K562 (cell line): ENCODE measurements around the gene DPP8. TPM values are rescaled to one million over a fixed set of nuclear protein-coding genes. Genes with fewer than 3 reads are reported as not detected.

ENCODE experiments used
- ATAC-seq: fragments of 200-7000 bp; cut with Tn5 transposase; 3 replicates; pipeline ENCODE4 v1.9.1; 2020; ENCODE audit warnings: moderate library complexity
- BruUV-seq: library from RNA; stranded (reverse); fragments of 400-500 nt; replicated peaks from 2 replicates; lab custom pipeline; 2021; lab: Mats Ljungman, UMichigan
- CTCF ChIA-PET: fragments of 300-600 bp; formaldehyde crosslinking; extraction: SDS; loops from one replicate; lab custom pipeline; 2021; ENCODE audit warnings: low intra/inter-chr PET ratio; lab: Yijun Ruan, JAX
- POLR2A ChIA-PET: fragments of 300-600, 350-650 bp; sonication (Branson Sonifier 250); formaldehyde crosslinking; extraction: SDS; loops from one replicate; lab custom pipeline; 2021; ENCODE audit warnings: antibody characterized with exemption, inconsistent platforms; lab: Yijun Ruan, JAX
- DNase-seq, 4 experiments: peaks; one replicate each; pipeline versions ENCODE4 v3.0.0 to v3.0.0-alpha.2; 2011 to 2018; ENCODE audit warnings: low spot score in 3 of 4, mixed read lengths in 3 of 4; ENCODE audit errors: extremely low read depth in 1 of 4
- FAIRE-seq: peaks from 2 replicates; lab custom pipeline; 2011; peaks lifted over from hg19 to GRCh38; lab: Jason Lieb, UNC
- H2AFZ ChIP-seq: 2 replicates; pipeline ENCODE4 v1.6.0; 2011; ENCODE audit warnings: low read depth, low read length, control low read depth, inconsistent platforms
- H3K27ac ChIP-seq: fragments of 200-600 bp; 3 replicates; pipeline ENCODE4 v1.8.0; 2011; ENCODE audit warnings: low read depth, mild to moderate bottlenecking, control low read depth, inconsistent platforms, low read length, moderate library complexity, mixed read lengths; ENCODE audit errors: extremely low read depth
- H3K27me3 ChIP-seq, 2 experiments: fragments of 300-600 bp in 1 of 2; 2 replicates in 1 of 2; 3 replicates in 1 of 2; pipeline versions ENCODE4 v1.6.0 to v1.8.0; 2011; ENCODE audit warnings: inconsistent platforms in 2 of 2, low read length in 2 of 2, mild to moderate bottlenecking in 1 of 2, mixed read lengths in 1 of 2, moderate library complexity in 1 of 2; ENCODE audit not compliant: control insufficient read depth in 2 of 2, insufficient read depth in 2 of 2
- H3K36me3 ChIP-seq: fragments of 300-600 bp; 3 replicates; pipeline ENCODE4 v1.8.0; 2011; ENCODE audit warnings: mild to moderate bottlenecking, low read length, inconsistent platforms; ENCODE audit not compliant: control insufficient read depth, insufficient read depth
- H3K4me1 ChIP-seq, 2 experiments: fragments of 200-600 bp in 1 of 2; replicated peaks in 1 of 2; 2 replicates in 1 of 2; 3 replicates in 1 of 2; pipeline versions ENCODE4 v1.5.1 to v1.8.0; 2011; ENCODE audit warnings: inconsistent platforms in 2 of 2, low read length in 2 of 2, mild to moderate bottlenecking in 1 of 2, mixed read lengths in 1 of 2, moderate library complexity in 1 of 2; ENCODE audit not compliant: control insufficient read depth in 2 of 2, insufficient read depth in 2 of 2
- H3K4me2 ChIP-seq: 2 replicates; pipeline ENCODE4 v1.6.1; 2011; ENCODE audit warnings: low read length, control low read depth, inconsistent platforms, mixed read lengths; ENCODE audit not compliant: insufficient read depth
- H3K4me3 ChIP-seq: fragments of 200-600 bp; sonication (generic), shearing (Covaris generic); 2 replicates; pipeline ENCODE4 v1.5.1; 2016; ENCODE audit warnings: control low read depth, inconsistent platforms
- H3K79me2 ChIP-seq: fragments of 200-600 bp; 3 replicates; pipeline ENCODE4 v1.8.0; 2011; ENCODE audit warnings: low read length, inconsistent platforms; ENCODE audit not compliant: control insufficient read depth, insufficient read depth
- H3K9ac ChIP-seq, 2 experiments: 2 replicates each; pipeline versions ENCODE4 v1.6.0 to v1.6.1; 2011; ENCODE audit warnings: low read depth in 2 of 2, low read length in 2 of 2, control low read depth in 1 of 2, inconsistent platforms in 1 of 2, mild to moderate bottlenecking in 1 of 2, mixed read lengths in 1 of 2; ENCODE audit not compliant: insufficient read depth in 1 of 2
- H3K9me1 ChIP-seq: one replicate; pipeline ENCODE4 v1.6.0; 2011; ENCODE audit warnings: inconsistent platforms, mild to moderate bottlenecking, low read length, moderate library complexity; ENCODE audit not compliant: control insufficient read depth, insufficient read depth
- H3K9me3 ChIP-seq: replicated peaks from 2 replicates; pipeline ENCODE4 v1.5.1; 2011; ENCODE audit warnings: low read depth, low read length, inconsistent platforms; ENCODE audit not compliant: control insufficient read depth, insufficient read depth
- H4K20me1 ChIP-seq: replicated peaks from 2 replicates; pipeline ENCODE4 v1.6.1; 2011; ENCODE audit warnings: low read length, inconsistent platforms, mixed read lengths; ENCODE audit not compliant: control insufficient read depth, insufficient read depth
- E2F1 ChIP-seq: sonication (generic); formaldehyde crosslinking; IDR thresholded peaks from 2 replicates; pipeline ENCODE4 v1.8.1; 2023; ENCODE audit warnings: mild to moderate bottlenecking, missing genetic modification reagents, moderate library complexity
- E2F4 ChIP-seq: sonication (generic); formaldehyde crosslinking; IDR thresholded peaks from 2 replicates; pipeline ENCODE4 v1.8.0; 2022; ENCODE audit warnings: mild to moderate bottlenecking, low read depth, missing genetic modification reagents
- E4F1 ChIP-seq: fragments of 250-450 bp; sonication (Bioruptor Pico); IDR thresholded peaks from 2 replicates; pipeline ENCODE4 v1.5.0; 2021; ENCODE audit warnings: mild to moderate bottlenecking, borderline replicate concordance
- HMG20B ChIP-seq: fragments of 250-450 bp; sonication (Bioruptor Pico); IDR thresholded peaks from 2 replicates; pipeline ENCODE4 v1.5.0; 2021; ENCODE audit warnings: mild to moderate bottlenecking
- MBD1 ChIP-seq: fragments of 250-450 bp; sonication (Bioruptor Pico); IDR thresholded peaks from 2 replicates; pipeline ENCODE4 v1.8.0; 2022; ENCODE audit warnings: inconsistent platforms
- MTA2 ChIP-seq: fragments of 450-650 bp; IDR thresholded peaks from 2 replicates; pipeline ENCODE4 v1.6.1; 2016; ENCODE audit warnings: low read depth
- MYBL2 ChIP-seq, 2 experiments: fragments of 450-650 bp in 1 of 2; sonication (generic) in 1 of 2; formaldehyde crosslinking in 1 of 2; IDR thresholded peaks; 2 replicates each; pipeline versions ENCODE4 v1.6.1 to v1.8.1; 2017 to 2022; ENCODE audit warnings: borderline replicate concordance in 1 of 2, inconsistent platforms in 1 of 2, low read depth in 1 of 2, mild to moderate bottlenecking in 1 of 2, missing genetic modification reagents in 1 of 2, moderate library complexity in 1 of 2
- NONO ChIP-seq, 2 experiments: fragments of 200-400 bp in 1 of 2; fragments of 450-650 bp in 1 of 2; formaldehyde crosslinking in 1 of 2; IDR thresholded peaks; 2 replicates each; pipeline ENCODE4 v1.6.1; 2017; ENCODE audit warnings: low read depth in 2 of 2, mild to moderate bottlenecking in 2 of 2, moderate library complexity in 2 of 2, low read length in 1 of 2
- TARDBP ChIP-seq: fragments of 450-650 bp; IDR thresholded peaks from 2 replicates; pipeline ENCODE4 v1.6.1; 2016
- TRIM25 ChIP-seq: fragments of 450-650 bp; IDR thresholded peaks from 2 replicates; pipeline ENCODE4 v1.7.0; 2016; ENCODE audit warnings: borderline replicate concordance
- ZNF140 ChIP-seq: fragments of 250-450 bp; sonication (Bioruptor Pico); IDR thresholded peaks from 2 replicates; pipeline ENCODE4 v1.8.0; 2021; ENCODE audit warnings: moderate library complexity, mild to moderate bottlenecking, inconsistent platforms
- ZNF274 ChIP-seq: IDR thresholded peaks from 2 replicates; pipeline ENCODE4 v1.6.1; 2011; ENCODE audit warnings: low read depth, mild to moderate bottlenecking, low read length, moderate library complexity, borderline replicate concordance
- WGBS: fragments of 100-300 bp; shearing (Covaris generic); methylation state at CpG from one replicate; pipeline ENCODE4 v1.1.6; 2016; ENCODE audit warnings: low coverage, mixed read lengths; ENCODE audit not compliant: insufficient coverage; ENCODE audit errors: missing lambda C conversion rate; 5-methylcytosine and 5-hydroxymethylcytosine counted together
- in situ Hi-C: fragments of 300-500 bp; cut with MboI; formaldehyde crosslinking; loops from 4 replicates; pipeline ENCODE4 v1.15.0; 2018; ENCODE audit warnings: inconsistent platforms, mixed read lengths
- intact Hi-C: fragments of 100-400 bp; cut with micrococcal nuclease; formaldehyde crosslinking; loops from 2 replicates; pipeline ENCODE4 v1.14.2; 2022
- polyA plus RNA-seq, 8 experiments: library from polyadenylated mRNA; depleted of rRNA in 4 of 8; stranded (reverse) in 5 of 8; unstranded in 3 of 8; fragments of >200 nt; fragmentation: Nextera tagmentation in 2 of 8; fragmentation: Illumina TruSeq in 1 of 8; extraction: Ambion mirVana in 2 of 8; extraction: Trizol in 1 of 8; gene quantifications; 2 replicates each; pipeline versions ENCODE4 v1.2.1 to v1.2.3, GENCODE V29; 2011 to 2014; ENCODE audit warnings: inconsistent platforms in 1 of 8, missing spikeins in 1 of 8
- total RNA-seq, 7 experiments: library from RNA; depleted of rRNA in 6 of 7; stranded (reverse); fragments of >200 nt in 6 of 7; fragmentation: Illumina TruSeq in 2 of 7; extraction: Trizol in 2 of 7; gene quantifications; 2 replicates each; pipeline versions ENCODE4 v1.2.1 to v1.2.3, GENCODE V29; 2011 to 2021; ENCODE audit warnings: low replicate concordance in 1 of 7

DPP8 gene
- total and polyA plus RNA-seq, 9 of the 15 experiments (the other 6 are each of a cell fraction or from before 2014, with no cell fraction given), result 5.5 to 36.7 (median 20.7) TPM

GRCh38 chr15:65556622-65557021 is 39.1 kb upstream of the DPP8 start (continued):
- no peak for TF ChIP-seq MYBL2 (IDR thresholded peaks at IDR 0.05; ENCODE audit: low read depth)
- no peak for TF ChIP-seq MYBL2 (CRISPR knock-in tag; IDR thresholded peaks at IDR 0.05; ENCODE audit: borderline replicate concordance)
- TF ChIP-seq TARDBP, result no peak
- TF ChIP-seq TRIM25, result no peak
- no peak for TF ChIP-seq E4F1 (CRISPR knock-in tag)

- POLR2A ChIA-PET, result no interaction called here
- Histone ChIP-seq H3K4me1 (peaks cover 4 to 25% of the 10 kb centered on the region in 2 experiments; a peak in 3 of 5 replicates), H3K9ac (no peak overlapping the region), H3K9me1 (no peaks in the 10 kb centered on the region), H3K36me3 (peaks cover 58% of the 10 kb centered on the region), H2AFZ (no peak overlapping the region), H3K9me3 (no peaks in the 10 kb centered on the region), H3K27ac (no peak overlapping the region), H4K20me1 (peaks cover 17% of the 10 kb centered on the region), H3K27me3 (no peaks in the 10 kb centered on the region), H3K79me2 (peaks cover 47% of the 10 kb centered on the region), H3K4me3 (no peak overlapping the region), H3K4me2 (no peak overlapping the region)
- in situ Hi-C loops (no loop called here), intact Hi-C loops (no loop called here)
- ATAC-seq (no peak), DNase-seq (no peak), FAIRE-seq (no peak)
- no TSS peak for BruUV-seq
- CTCF ChIA-PET, result no interaction called here
- WGBS, result 89% methylated on average over 3 of the region's 3 CpGs
- no peak for TF ChIP-seq E2F4 (CRISPR knock-in tag)
- TF ChIP-seq MBD1 (CRISPR knock-in tag), result no peak
- no peak for TF ChIP-seq MTA2
- no peak for TF ChIP-seq HMG20B (CRISPR knock-in tag)
- TF ChIP-seq ZNF274, result no peak
- no peak for TF ChIP-seq NONO (IDR thresholded peaks at IDR 0.05; ENCODE audit: low read depth in 2 of 2, low read length in 1 of 2)
- TF ChIP-seq E2F1 (CRISPR knock-in tag), result no peak
- no peak for TF ChIP-seq ZNF140 (CRISPR knock-in tag)
Observed at GRCh38 chr15:65553691-65554090, 36.2 kb upstream of the DPP8 start.
